ENCODE data around the gene NRXN3.

NRXN3 gene

GRCh38 chr14:78356391-78356790 lies 186.2 kb downstream of the NRXN3 start:
- H3K36me3 ChIP-seq = no peaks in the 10 kb centered on the region
- no peak overlapping the region for H3K4me2 ChIP-seq
- no peak for TF ChIP-seq Cebpa-rat (IDR thresholded peaks at IDR 0.05)
- H3K4me1 ChIP-seq = no peaks in the 10 kb centered on the region
- no peaks in the 10 kb centered on the region for H3K27me3 ChIP-seq
- H3K9me3 ChIP-seq = no peaks in the 10 kb centered on the region
- no peak overlapping the region for H3K27ac ChIP-seq
- no peaks in the 10 kb centered on the region for H4K20me1 ChIP-seq
- no peak overlapping the region for H3K4me3 ChIP-seq
- H3K9ac ChIP-seq = no peak overlapping the region

GRCh38 chr14:78358591-78358990 lies 188.4 kb downstream of the NRXN3 start:
- Histone ChIP-seq H3K4me2 (no peak overlapping the region), H3K4me3 (no peak overlapping the region), H4K20me1 (no peaks in the 10 kb centered on the region), H3K9ac (no peak overlapping the region), H3K9me3 (no peaks in the 10 kb centered on the region), H3K27ac (no peak overlapping the region), H3K27me3 (no peaks in the 10 kb centered on the region), H3K4me1 (no peaks in the 10 kb centered on the region), H3K36me3 (no peaks in the 10 kb centered on the region)
- no peak for TF ChIP-seq Cebpa-rat (IDR thresholded peaks at IDR 0.05)

- Histone ChIP-seq H3K9me3 (no peaks in the 10 kb centered on the region), H4K20me1 (no peaks in the 10 kb centered on the region), H3K4me3 (no peak overlapping the region), H3K4me2 (no peak overlapping the region), H3K9ac (no peak overlapping the region), H3K4me1 (no peaks in the 10 kb centered on the region), H3K27me3 (no peaks in the 10 kb centered on the region), H3K36me3 (no peaks in the 10 kb centered on the region), H3K27ac (no peak overlapping the region)
- TF ChIP-seq Cebpa-rat (IDR thresholded peaks at IDR 0.05) = no peak
These were observed 189.4 kb downstream of the NRXN3 start for GRCh38 chr14:78359581-78359980.

- Histone ChIP-seq H3K4me1 (no peaks in the 10 kb centered on the region), H3K27ac (no peak overlapping the region), H3K4me2 (no peak overlapping the region), H3K4me3 (no peak overlapping the region), H3K9ac (no peak overlapping the region), H3K27me3 (no peaks in the 10 kb centered on the region), H3K9me3 (no peaks in the 10 kb centered on the region), H4K20me1 (no peaks in the 10 kb centered on the region), H3K36me3 (no peaks in the 10 kb centered on the region)
- no peak for TF ChIP-seq Cebpa-rat (IDR thresholded peaks at IDR 0.05)
These were observed 192.8 kb downstream of the NRXN3 start for GRCh38 chr14:78363008-78363407.

GRCh38 chr14:78367355-78367754 lies 197.2 kb downstream of the NRXN3 start:
- Histone ChIP-seq H3K4me3 (no peak overlapping the region), H3K27ac (no peak overlapping the region), H4K20me1 (no peaks in the 10 kb centered on the region), H3K4me2 (no peak overlapping the region), H3K9ac (no peak overlapping the region), H3K9me3 (no peaks in the 10 kb centered on the region), H3K4me1 (no peaks in the 10 kb centered on the region), H3K27me3 (no peaks in the 10 kb centered on the region), H3K36me3 (no peaks in the 10 kb centered on the region)
- TF ChIP-seq Cebpa-rat (IDR thresholded peaks at IDR 0.05) = no peak

GRCh38 chr14:78383060-78383459 lies 212.9 kb downstream of the NRXN3 start:
- Histone ChIP-seq H3K9ac (no peak overlapping the region), H3K27me3 (no peaks in the 10 kb centered on the region), H3K27ac (no peak overlapping the region), H3K4me3 (no peak overlapping the region), H3K4me2 (no peak overlapping the region), H3K4me1 (no peaks in the 10 kb centered on the region), H3K9me3 (no peaks in the 10 kb centered on the region), H3K36me3 (no peaks in the 10 kb centered on the region), H4K20me1 (no peaks in the 10 kb centered on the region)
- no peak for TF ChIP-seq Cebpa-rat (IDR thresholded peaks at IDR 0.05)

- H4K20me1 ChIP-seq = no peaks in the 10 kb centered on the region
- H3K27me3 ChIP-seq = 0 out of 2 replicates have a peak, but pooled peaks cover 1% of the 10 kb centered on the region
- no peak overlapping the region for H3K9ac ChIP-seq
- H3K9me3 ChIP-seq = no peaks in the 10 kb centered on the region
- peaks cover 5% of the 10 kb centered on the region for H3K4me1 ChIP-seq
- H3K27ac ChIP-seq = no peak overlapping the region
- no peak overlapping the region for H3K4me3 ChIP-seq
- no peak for TF ChIP-seq Cebpa-rat (IDR thresholded peaks at IDR 0.05)
- H3K4me2 ChIP-seq = no peak overlapping the region
- H3K36me3 ChIP-seq = no peaks in the 10 kb centered on the region
These were observed 228.0 kb downstream of the NRXN3 start for GRCh38 chr14:78398216-78398615.

GRCh38 chr14:78399316-78399889 lies 229.2 kb downstream of the NRXN3 start:
- Histone ChIP-seq H3K36me3 (no peaks in the 10 kb centered on the region), H4K20me1 (no peaks in the 10 kb centered on the region), H3K27ac (no peak overlapping the region), H3K27me3 (0 out of 2 replicates have a peak, but pooled peaks cover 5% of the 10 kb centered on the region), H3K9me3 (no peaks in the 10 kb centered on the region), H3K4me2 (no peak overlapping the region), H3K4me1 (peaks cover 10% of the 10 kb centered on the region), H3K4me3 (no peak overlapping the region), H3K9ac (no peak overlapping the region)
- TF ChIP-seq Cebpa-rat (IDR thresholded peaks at IDR 0.05) = no peak

- H3K9me3 ChIP-seq = no peaks in the 10 kb centered on the region
- no peaks in the 10 kb centered on the region for H3K36me3 ChIP-seq
- H3K9ac ChIP-seq = no peak overlapping the region
- H3K27ac ChIP-seq = no peak overlapping the region
- H3K4me2 ChIP-seq = no peak overlapping the region
- no peak for TF ChIP-seq Cebpa-rat (IDR thresholded peaks at IDR 0.05)
- H4K20me1 ChIP-seq = no peaks in the 10 kb centered on the region
- H3K27me3 ChIP-seq = 0 out of 2 replicates have a peak, but pooled peaks cover 5% of the 10 kb centered on the region
- peaks cover 10% of the 10 kb centered on the region for H3K4me1 ChIP-seq
- no peak overlapping the region for H3K4me3 ChIP-seq
These were observed 231.7 kb downstream of the NRXN3 start for GRCh38 chr14:78401866-78402265.

GRCh38 chr14:78403278-78403815 lies 233.2 kb downstream of the NRXN3 start:
- Histone ChIP-seq H3K4me2 (peak overlapping the region; percentile 30), H4K20me1 (no peaks in the 10 kb centered on the region), H3K4me1 (peaks cover 10% of the 10 kb centered on the region), H3K9ac (no peak overlapping the region), H3K36me3 (no peaks in the 10 kb centered on the region), H3K4me3 (no peak overlapping the region), H3K9me3 (no peaks in the 10 kb centered on the region), H3K27ac (no peak overlapping the region), H3K27me3 (0 out of 2 replicates have a peak, but pooled peaks cover 5% of the 10 kb centered on the region)
- no peak for TF ChIP-seq Cebpa-rat (IDR thresholded peaks at IDR 0.05)

All from BLaER1 (cell line).